Fibroblast of mammary gland (primary cell): ENCODE measurements around the gene HSD11B1L.
"Not testable (repeated sequence)": the region's sequence is repeated elsewhere in the genome, so short reads cannot be mapped to it uniquely, and the experiment has no call there.

Source experiments
- DNase-seq: peaks from one replicate; pipeline ENCODE4 v3.0.0-alpha.2; 2010; ENCODE audit warnings: low read depth
- H3K4me3 ChIP-seq: 2 replicates; pipeline ENCODE4 v1.5.1; 2011; ENCODE audit warnings: low read depth, mild to moderate bottlenecking, low read length, moderate library complexity; ENCODE audit not compliant: control insufficient read depth
- TF ChIP-seq, protein P1 (sequence below): conservative IDR thresholded peaks from 2 replicates; pipeline ENCODE4 v1.5.1; 2011; ENCODE audit warnings: low read depth, low read length, inconsistent platforms; ENCODE audit not compliant: control insufficient read depth, insufficient read depth

The HSD11B1L gene

DNA sequence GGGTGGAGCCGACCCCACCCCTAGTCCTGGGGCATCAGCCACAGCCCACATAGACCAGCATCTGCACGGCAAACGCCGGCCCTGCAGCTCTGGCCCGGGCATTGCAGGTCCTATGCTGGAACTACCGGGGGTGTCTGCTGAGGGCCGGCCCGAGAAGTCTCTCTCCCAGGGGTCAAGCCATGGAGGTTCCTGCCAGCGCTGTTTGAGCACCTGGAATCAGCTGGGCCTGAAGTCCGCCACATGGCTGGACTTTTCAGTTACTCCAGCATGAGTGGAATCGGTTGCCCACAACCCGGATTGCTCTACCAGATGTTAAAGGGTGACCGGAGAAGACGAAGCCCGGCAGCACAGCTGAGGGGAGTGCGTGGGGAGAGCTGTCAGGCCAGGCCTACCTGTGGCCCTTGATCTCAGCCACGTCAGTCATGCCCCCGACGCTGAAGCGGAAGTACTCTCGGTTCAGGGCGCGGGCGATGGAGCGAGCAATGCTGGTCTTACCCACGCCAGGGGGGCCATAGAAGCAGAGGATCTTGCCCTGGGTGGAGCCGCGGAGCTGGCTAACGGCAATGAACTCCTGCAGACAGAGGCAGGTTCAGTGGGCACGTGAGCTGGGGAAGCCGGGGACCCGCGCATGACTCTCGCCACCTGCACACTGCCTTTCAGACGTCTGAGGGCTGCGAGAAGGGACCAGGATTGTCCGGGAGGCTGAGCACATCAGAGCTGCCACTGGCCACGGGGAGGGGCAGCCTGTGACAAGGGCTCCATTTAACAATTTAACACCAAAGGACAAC lies 18.0 kb downstream of the HSD11B1L start:
- TF ChIP-seq, protein P1, sequence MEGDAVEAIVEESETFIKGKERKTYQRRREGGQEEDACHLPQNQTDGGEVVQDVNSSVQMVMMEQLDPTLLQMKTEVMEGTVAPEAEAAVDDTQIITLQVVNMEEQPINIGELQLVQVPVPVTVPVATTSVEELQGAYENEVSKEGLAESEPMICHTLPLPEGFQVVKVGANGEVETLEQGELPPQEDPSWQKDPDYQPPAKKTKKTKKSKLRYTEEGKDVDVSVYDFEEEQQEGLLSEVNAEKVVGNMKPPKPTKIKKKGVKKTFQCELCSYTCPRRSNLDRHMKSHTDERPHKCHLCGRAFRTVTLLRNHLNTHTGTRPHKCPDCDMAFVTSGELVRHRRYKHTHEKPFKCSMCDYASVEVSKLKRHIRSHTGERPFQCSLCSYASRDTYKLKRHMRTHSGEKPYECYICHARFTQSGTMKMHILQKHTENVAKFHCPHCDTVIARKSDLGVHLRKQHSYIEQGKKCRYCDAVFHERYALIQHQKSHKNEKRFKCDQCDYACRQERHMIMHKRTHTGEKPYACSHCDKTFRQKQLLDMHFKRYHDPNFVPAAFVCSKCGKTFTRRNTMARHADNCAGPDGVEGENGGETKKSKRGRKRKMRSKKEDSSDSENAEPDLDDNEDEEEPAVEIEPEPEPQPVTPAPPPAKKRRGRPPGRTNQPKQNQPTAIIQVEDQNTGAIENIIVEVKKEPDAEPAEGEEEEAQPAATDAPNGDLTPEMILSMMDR = no peak
- no peak for DNase-seq
- no peak overlapping the region for H3K4me3 ChIP-seq

DNA sequence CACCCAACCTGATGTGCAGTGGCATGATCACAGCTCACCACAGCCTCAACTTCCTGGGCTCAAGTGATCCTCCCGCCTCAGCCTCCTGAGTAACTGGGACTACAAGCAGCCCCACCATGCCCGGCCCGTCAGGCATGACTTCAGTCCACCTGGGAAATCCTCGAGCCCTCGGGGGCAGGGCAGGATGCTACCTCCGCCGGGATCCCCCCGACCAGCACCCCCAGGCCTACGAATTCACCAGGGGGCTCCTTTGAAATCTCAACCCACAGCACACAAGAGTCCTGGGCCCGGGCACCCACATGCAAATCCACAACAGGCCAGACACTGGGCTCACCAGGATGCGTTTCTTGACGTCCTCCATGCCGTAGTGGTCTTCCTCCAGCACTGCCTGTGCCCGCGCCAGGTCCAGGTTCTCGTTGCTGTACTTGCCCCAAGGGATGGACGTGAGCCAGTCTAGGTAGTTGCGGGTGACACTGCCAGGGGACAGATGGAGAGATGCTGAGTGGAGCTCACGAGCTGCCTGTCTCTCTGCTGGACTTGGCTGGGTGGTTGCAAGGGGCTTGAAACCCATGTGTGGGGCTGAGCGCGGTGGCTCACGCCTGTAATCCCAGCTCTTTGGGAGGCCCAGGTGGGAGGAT lies 19.7 kb downstream of the HSD11B1L start:
- H3K4me3 ChIP-seq = no peak overlapping the region
- TF ChIP-seq, protein P1 = no peak
- no peak for DNase-seq

DNA sequence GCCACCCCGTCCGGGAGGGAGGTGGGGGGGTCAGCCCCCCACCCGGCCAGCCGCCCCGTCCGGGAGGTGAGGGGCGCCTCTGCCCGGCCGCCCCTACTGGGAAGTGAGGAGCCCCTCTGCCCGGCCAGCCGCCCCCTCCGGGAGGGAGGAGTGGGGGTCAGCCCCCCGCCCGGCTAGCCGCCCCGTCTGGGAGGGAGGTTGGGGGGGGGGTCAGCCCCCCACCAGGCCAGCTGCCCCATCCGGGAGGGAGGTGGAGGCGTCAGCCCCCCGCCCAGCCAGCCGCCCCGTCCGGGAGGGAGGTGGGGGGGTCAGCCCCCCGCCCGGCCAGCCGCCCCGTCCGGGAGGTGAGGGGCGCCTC lies 21.2 kb downstream of the HSD11B1L start:
- H3K4me3 ChIP-seq, DNase-seq: not testable (repeated sequence)

DNA sequence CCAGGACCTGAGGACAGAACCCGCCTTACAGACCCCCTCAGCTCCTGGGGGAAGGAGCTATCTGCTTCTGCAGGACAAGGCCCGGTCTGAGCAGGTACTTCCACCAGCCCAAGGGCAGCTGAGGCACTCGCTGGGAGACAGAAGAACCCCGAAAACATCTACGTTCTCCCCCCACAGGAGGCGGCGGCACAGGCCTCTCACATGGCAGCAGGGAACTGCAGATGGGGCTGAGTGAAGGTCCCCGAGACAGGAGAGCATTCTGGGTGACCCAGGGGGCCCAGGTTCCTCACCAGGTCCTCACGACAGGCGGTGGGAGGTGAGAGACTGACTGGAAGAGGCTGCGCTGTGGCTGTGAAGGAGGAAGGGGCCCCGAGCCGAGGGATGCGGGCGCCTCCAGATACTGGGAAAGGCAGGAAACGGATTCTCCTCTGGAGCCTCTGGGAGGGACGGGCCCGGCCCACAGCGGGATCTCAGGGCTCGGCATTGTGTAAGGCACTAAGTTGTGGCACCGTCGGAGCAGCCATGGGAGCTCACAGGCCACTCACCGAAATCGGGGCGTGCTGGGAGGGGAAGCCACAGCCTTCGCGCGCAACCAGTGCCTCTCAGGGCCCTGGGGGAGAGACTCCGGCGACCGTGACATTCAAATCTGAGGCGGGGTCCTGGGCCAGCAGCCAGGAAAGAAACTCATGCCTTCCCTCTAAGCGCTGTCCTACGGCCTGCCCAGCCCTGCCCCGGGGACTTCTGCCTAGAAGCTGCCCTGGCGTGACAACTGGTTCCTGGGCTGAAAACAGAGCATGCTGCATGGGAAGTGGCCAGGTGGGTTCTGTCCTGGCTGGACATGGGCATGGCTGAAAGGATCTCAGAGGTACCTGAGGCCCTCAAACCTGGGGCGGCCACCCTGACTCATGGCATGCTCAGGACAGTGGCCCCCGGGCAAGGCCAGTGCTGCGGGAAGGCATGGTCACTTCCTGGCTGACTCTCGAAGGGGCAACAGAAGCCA lies 23.3 kb downstream of the HSD11B1L start:
- H3K4me3 ChIP-seq = no peak overlapping the region
- no peak for DNase-seq
- TF ChIP-seq, protein P1 = no peak

DNA sequence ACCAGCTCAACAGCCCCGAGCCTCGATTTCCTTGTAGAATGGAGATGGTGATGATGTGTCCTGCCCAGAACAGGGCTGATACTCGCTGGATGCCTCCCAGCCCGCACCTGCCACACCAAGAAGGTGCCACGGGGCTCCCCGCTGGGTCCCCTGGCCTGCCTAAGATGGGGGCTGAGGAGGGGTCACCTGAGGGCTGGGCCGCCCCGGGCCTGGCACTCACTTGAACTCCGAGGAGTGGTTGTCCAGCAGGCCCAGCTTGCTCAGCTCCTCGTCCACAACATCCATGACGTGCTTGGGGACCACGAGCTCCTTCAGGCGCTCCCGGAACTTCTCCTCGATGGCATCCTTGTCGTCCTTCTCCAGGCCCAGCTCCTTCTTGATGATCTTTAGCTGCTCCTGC lies 24.7 kb downstream of the HSD11B1L start:
- TF ChIP-seq, protein P1 = no peak
- DNase-seq = no peak
- no peak overlapping the region for H3K4me3 ChIP-seq

DNA sequence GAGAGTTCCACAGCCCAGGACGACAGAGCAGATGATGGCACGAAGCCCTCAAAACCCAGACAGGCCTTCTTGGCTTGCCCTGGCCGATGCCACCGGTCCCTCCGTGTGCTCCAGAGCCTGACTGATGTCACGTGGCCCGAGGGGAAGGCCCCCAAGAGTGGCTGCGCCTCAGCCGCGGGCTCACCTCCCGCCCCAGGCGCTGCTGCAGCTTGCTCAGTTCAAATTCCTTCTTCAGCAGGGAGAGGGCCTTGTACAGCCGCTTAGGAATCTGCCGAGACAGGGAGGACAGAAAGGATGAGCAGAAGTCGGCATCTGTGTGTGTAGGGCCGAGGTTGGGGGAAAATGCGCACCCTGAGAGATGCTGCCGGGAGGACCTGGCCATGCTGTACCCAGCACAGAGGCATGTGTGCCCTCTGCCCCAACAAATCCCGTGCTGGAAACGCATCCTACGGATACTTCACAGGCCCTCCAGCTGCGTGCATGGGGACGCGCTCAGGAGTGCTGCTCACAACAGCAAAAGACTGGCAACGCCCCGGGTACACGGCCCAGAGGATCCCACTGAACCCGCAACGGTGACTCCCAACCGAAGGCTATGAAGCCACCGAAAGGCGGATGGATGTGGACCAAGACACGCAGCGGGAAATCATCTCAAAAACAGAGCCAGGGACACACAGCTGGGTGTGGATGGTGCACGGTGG lies 26.2 kb downstream of the HSD11B1L start:
- no peak overlapping the region for H3K4me3 ChIP-seq
- TF ChIP-seq, protein P1 = no peak
- no peak for DNase-seq
